HG03354 (cell line): ENCODE measurements around the gene SNX32.
"Not testable (repeated sequence)": the region's sequence is repeated elsewhere in the genome, so short reads cannot be mapped to it uniquely, and the experiment has no call there.

ENCODE experiments used
- ATAC-seq: cut with Tn5 transposase; IDR thresholded peaks from one replicate; pipeline ENCODE4 v1.9.1; 2021; ENCODE audit warnings: mild to moderate bottlenecking; ENCODE audit not compliant: unreplicated experiment, poor library complexity, severe bottlenecking

SNX32 gene

DNA sequence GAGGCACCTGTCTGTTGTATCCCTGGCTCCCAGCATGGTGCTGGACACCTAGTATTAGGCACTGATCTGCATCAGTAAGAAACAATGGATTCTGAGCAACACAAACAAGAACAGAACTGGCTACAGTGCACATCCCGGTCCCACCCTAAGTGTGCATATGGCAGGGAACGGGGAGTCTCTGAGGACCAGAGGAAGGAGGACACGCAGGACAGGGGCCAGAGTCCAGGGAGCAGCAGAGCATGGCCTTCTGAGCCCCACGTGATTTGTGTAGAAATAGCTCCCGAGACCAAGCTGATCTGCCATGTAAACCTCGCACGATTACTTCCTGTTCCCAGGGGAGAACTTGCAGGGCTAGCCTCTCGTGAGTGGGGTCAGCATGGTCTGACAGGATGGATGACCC lies 12.7 kb upstream of the SNX32 start:
- ATAC-seq, result no peak

DNA sequence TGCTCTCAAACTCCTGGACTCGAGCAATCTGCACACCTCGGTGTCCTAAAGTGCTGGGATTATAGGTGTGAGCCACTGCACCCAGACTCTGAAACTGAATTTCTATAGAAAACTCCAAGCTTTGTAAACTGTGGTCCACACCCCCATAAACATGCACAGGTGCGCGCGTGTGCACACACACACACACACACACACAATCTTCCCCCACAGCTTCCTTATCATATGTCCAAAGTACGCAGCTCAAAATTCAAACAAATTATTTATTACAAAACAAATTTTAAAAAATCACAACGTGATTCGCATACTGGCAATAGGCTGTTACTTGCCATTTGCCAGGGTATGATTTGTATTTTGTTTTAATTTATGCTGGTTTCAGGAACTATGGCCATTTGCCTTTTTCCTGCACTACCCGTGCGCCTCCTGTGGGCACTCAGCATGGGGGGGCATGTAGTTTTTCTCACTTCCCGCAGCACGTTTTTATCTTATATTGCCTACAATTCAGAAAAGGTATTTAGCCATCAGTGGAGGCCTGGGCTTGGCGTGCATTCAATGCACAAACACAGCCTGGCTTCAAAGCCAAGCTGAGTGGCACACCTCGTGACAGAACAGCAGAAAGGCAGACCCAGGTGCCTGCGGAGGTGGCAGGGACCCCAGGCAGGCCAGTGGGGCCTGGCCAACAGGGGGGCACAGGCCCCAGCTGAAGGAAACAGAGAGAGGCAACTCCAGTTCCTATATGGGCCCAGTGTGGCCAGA lies 10.8 kb upstream of the SNX32 start:
- ATAC-seq, result no peak

DNA sequence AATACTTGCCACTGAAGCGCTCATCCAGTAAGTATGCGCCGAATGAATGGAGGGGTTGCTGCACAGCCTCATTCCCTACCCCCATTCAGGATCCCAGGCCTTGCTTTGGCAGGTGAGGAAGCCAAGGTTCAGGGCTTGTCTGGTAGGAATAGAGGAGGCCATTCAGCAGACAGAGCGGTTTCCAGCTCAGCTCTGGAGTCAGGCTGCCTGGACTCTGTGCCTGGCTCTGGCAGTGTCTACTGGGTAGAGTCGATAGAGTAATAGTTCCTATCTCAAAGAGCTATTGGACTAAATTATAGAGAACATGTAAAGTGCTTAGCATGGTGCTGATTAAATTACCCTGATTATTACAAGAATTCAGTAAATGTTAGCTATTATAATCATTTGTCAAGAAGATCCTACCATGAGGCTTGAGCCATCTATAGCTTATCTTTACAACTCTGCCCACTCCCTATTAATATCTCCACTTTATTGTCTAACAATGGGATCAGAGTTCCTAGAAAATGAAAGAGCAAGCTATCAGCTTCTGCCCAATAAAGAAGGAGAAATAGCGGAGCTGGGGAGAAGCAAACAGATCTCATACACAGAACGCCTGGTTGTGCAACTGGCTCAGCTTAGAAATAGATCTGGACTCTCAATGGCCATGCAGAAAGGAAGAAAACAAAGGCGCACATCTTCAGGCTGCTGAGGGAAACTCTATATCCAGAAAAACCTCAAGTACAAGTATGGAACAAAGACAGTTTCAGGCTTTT lies 6.6 kb upstream of the SNX32 start:
- no peak for ATAC-seq

DNA sequence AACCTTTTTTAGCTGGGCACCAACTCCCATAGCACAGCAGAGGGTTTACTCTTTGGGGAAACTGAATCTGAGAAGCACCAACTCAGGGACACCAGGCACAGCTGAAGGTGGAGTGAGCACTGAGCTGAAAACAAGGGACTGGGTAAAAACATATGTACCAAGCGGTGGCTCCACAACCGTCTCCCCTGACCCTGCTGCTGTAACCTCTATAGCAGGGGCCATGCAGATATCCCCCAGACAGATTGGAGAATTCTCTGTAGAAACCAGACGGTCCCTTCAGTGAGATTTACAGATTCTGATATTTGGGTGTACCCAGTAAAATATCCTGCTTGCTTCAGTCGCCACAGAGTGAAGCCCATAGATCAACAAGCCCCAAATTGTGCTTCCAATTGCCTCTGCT lies 4.3 kb upstream of the SNX32 start:
- no peak for ATAC-seq

DNA sequence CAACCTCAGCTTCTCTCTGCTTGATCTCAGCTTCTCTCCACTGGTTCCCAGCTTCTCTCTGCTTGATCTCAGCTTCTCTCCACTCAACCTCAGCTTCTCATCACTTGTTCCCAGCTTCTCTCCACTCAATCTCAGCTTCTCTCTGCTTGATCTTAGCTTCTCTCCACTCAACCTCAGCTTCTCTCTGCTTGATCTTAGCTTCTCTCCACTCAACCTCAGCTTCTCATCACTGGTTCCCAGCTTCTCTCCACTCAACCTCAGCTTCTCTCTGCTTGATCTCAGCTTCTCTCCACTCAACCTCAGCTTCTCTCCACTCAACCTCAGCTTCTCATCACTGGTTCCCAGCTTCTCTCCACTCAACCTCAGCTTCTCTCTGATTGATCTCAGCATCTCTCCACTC lies 1.5 kb upstream of the SNX32 start:
- ATAC-seq, result not testable (repeated sequence)

DNA sequence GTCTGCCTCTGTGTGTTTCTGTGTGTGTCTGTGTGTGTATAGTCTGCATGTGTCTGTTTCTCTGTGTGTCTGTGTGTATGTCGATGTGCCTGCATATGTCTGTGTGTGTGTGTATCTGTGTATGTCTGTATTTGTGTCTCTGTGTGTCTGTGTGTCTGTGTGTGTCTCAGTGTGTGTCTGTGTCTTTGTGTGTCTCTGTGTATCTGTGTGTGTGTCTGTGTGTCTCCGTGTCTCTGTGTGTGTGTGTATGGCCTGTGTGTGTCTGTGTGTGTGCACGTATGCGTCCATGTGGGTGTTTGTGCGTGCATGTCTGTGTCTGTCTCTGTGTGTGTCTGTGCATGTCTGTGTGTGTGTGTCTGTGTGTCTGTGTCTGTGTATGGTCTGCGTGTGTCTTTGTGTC lies 439 bp downstream of the SNX32 start:
- ATAC-seq, result no peak

DNA sequence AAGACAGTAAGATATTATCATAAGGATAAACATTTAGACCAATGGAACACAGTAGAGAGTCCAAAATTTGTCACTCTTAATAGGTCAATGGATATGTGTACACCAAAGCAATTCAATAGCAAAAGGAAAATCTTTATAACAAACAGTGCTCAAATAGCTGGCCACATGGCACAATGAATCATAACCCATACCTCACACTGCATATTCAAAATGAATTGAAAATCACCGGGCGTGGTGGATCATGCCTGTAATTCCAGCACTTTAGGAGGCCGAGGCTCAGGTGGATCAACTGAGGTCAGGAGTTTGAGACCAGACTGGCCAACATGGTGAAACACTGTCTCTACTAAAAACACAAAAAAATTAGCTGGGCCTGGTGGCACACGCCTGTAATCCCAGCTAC lies 8.4 kb downstream of the SNX32 start:
- no peak for ATAC-seq

DNA sequence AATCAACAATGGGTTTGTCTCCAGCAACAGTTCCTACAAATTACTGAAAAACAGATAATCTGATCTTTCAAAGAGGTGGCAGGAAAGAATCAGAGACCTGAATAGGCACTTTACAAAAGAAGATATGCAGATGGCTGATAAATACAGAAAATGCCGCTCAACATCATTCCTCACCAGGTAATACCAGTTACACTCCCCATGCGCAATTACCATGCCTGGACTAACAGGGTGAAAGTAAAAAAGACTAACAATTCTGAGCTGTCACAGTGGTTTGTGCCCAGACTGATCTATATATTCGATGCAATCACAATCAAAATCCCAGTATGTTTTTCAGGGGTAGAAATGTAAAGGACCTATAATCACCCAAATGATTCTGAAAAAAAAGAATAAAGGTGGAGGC lies 10.0 kb downstream of the SNX32 start:
- ATAC-seq, result no peak

DNA sequence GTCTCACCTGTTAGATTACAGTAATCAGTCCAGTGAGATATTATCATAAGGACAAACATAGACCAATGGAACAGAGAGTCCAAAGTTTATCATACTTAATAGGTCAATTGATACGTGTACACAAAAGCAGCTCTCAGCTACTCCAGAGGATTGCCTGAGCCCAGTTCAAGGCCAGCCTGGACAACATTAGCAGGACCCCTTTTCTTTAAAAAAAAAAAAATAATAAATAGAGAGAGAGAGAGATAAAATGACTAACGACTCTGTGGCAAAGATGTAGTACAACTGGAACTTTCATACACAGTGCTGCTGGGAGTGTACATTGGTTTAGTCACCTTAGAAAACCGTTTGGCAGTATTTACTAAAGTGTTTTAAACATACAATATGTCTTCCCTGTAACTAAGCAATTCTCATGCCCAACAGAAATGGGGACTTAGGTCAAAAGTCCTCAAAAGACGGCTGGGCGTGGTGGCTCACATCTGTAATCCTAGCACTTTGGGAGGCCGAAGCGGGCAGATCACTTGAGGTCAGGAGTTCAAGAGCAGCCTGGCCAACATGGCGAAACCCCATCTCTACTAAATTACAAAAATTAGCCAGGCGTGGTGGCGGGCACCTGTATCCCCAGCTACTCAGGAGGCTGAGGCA lies 10.6 kb downstream of the SNX32 start:
- no peak for ATAC-seq

DNA sequence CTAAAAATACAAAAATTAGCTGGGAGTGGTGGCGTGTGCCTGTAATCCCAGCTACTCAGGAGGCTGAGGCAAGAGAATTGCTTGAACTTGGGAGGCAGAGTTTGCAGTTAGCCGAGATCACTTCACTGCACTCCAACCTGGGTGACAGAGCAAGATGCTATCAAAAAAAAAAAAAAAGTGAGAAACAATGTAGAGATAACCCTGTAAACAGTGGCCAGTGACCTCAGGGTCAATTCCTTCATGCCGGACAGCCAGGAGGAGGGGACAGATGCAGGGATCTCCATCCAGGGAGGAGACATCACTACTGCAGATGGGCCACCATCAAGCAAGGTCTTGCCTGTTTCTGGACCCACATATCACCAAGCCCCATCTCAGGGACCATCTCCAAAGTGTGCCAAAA lies 14.0 kb downstream of the SNX32 start:
- no peak for ATAC-seq

DNA sequence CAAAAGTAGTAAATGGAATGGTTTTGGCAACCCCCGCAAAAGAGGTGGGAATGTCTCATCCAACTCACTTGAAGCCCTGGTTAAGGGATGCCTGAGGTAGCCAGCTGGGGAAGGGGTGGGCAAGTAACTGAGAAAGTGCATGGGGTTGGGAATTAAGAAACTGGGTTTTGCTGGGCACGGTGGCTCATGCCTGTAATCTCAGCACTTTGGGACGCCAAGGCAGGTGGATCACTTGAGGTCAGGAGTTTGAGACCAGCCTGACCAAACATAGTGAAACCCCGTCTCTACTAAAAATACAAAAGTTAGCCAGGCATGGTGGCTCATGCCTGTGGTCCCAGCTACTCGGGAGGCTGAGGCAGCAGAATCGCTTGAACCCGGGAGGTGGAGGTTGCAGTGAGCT lies 14.9 kb downstream of the SNX32 start:
- not testable (repeated sequence) for ATAC-seq

DNA sequence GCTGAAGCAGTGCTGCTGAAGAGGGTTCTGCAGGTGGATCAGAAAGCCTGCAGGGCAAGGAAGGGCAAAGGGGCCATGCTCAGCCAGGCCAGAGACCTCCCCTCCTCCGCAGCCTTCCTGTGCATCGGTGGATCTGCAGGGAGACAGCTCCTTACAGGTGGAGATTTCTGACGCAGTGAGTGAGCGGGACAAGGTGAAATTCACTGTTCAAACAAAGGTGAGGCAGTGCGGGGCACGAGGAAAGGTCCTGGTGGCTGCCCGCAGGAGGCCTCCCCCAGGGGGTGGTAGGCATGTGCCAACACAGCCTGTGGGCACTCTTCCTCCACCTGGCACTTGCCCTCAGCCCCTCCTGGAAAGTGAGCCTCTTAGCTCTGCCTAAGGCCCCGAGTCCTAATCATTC lies 15.6 kb downstream of the SNX32 start:
- no peak for ATAC-seq

DNA sequence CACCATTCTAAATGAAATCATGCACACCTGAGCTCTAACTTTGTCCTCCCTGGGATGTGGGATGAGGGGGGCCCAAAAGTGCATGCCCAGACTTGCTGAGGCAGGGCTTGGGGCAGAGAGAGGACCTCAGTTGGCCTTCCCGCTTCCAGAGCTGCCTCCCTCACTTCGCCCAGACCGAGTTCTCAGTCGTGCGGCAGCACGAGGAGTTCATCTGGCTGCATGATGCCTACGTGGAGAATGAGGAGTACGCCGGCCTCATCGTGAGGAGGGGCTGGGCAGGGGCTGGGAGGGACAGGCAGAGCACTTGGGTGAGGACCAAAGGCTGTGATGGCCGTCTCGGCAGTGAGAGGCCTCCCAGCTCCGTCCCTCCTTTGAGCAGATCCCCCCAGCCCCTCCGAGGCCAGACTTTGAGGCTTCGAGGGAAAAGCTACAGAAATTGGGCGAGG lies 16.0 kb downstream of the SNX32 start:
- ATAC-seq, result no peak

DNA sequence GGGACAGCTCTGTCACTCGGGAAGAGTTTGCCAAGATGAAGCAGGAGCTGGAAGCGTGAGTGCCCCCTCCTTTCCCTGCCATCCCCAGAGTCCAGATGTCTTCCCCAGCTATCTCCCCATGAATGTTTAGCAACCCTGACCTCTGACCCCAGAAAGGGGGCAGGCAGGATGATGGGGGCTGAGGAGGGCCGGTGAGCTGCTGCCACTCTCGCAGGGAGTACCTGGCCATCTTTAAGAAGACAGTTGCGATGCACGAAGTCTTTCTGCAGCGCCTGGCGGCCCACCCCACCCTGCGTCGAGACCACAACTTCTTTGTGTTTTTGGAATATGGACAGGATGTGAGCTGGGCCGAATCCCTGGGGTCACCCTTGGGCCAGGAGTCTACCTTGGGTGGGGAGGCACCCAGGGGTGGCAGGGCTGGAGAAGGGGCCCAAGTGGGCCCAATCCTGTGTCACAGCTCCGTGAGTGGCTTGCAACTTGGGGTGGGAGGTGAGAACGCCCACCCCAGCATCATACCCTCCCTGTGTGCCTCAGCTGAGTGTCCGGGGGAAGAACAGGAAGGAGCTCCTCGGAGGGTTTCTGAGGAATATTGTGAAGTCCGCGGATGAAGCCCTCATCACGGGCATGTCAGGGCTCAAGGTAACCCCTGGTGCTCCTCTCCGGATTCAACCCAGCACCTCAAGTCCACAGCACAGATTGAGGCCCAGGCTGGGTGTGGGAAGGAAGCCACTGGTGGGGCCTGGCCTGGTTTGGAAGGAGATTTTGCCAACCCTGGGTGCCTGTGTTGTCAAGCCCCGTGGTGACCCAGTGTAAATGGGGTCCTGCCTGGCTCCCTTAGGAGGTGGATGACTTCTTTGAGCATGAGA lies 16.7 kb downstream of the SNX32 start:
- no peak for ATAC-seq

DNA sequence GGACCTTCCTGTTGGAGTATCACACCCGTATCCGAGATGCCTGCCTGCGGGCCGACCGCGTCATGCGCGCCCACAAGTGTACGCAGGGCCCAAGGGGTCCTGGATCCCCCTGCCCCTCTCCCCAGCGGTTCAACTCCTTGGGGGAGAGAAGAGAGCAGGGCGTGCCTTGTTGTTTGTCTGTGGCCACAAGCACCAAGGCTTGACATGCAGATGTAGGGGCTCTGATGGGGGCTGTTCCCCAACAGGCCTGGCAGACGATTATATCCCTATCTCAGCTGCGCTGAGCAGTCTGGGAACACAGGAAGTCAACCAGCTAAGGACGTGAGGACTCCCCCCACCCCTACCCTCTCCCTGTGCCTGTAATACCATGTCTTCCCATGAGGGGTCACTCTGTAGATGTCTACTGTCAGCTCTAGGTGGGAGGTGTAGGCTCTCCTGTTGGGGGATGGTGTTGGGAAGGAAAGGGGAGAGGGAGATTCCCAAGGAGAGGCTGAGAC lies 17.4 kb downstream of the SNX32 start:
- no peak for ATAC-seq

DNA sequence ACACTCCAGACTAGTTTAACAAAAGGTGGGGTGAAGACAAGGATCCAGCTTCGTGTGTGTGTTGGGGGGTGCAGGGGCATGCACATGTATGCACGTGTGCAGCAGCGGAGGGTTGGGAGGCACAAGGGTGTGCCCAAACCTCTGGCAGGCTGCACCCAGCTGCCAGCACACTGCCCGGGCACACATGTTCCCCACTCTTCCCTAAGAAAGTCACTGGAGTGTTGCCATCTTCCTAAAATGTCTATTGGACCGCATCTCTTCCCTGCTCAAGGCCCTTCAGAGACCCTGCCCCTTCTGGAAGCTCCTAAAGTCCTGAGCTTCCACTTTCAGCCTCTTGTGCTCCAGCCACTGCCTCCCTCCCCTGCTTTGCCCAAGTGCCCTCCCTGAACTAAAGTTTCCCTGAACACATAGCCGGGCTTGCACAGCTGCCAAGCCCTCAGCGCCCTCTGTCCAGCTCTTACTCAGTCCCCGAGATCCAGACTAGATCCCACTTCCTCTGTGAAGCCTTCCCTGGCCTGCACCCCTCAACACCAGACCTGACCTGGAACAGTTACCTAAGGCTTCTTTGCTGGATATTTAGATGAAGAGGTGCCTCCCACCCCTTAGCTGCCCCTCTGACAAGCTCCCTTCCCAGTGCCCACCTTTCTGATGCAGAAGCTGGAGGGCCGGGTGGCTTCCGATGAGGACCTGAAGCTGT lies 18.2 kb downstream of the SNX32 start:
- no peak for ATAC-seq

DNA sequence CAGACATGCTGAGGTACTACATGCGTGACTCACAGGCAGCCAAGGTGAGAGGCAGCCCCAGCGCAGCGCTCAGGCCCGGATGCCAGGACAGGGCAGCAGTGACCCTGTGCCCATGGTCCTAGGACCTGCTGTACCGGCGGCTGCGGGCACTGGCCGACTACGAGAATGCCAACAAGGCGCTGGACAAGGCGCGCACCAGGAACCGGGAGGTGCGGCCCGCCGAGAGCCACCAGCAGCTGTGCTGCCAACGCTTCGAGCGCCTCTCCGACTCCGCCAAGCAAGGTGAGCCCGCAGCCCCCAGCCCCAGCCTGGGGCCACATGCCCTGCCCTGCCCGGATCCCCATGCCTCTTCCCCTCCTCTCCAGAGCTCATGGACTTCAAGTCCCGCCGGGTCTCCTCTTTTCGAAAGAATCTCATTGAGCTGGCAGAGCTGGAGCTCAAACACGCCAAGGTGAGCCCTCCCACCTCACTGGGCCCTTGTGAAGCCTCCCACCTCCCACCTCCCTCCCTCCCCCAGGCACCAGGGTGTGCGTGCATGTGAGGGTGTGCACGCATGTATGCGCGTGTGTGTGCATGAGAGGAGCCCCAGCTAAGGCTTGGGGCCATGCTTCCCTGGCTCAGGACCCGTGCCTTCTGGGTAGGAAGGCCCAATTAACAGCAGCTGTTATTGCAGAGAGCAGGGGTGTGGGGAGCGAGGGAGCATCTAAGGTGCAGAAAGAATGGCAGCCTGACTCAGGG lies 18.9 kb downstream of the SNX32 start:
- no peak for ATAC-seq

DNA sequence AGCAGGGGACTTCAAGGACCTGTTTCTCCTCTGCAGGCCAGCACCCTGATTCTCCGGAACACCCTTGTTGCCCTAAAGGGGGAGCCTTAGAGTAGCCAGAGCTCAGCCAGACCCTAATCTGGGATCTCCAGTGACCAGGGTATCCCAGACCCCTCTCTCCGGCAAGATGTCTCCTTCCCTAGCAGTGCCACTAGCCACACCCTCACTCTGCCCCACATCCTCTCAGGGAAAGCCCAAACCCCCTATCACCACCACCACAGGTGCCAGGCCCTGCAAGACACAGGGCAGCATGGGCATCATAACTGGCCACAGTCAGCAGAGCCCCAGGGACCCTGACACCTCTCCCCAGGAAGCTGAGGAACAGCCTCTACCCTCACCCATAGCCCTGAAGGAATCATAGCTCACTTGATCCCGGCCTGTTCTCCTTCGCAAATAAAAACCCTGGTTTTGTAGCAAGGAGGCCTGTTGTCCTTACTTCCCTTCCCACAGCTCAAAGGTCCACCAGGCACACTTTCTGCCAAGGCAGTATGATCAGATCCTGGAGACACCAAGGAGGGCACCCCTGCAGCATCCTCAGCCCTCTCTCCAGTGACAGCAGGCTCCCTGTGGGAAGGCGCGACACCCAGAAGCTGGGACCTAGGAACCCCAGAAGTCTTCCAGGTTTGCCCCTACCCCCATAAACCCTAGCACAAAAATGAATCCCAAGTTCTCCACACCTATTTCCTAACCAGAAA lies 19.6 kb downstream of the SNX32 start:
- ATAC-seq, result no peak
